NB4 (cell line): Measurements from ENCODE around the gene MAN2B1.

ENCODE experiments used
- MYC ChIP-seq: IDR thresholded peaks from 2 replicates; pipeline ENCODE4 v1.6.1; 2011; ENCODE audit warnings: low read depth, low read length
- POLR2A ChIP-seq: IDR thresholded peaks from 2 replicates; pipeline ENCODE4 v1.6.1; 2011; ENCODE audit warnings: mild to moderate bottlenecking; ENCODE audit not compliant: insufficient read length; ENCODE audit errors: extremely low read depth
- TF ChIP-seq, protein P1 (sequence below): IDR thresholded peaks from one replicate; pipeline ENCODE4 v1.5.1; 2012; ENCODE audit warnings: low read depth, low read length

DNA sequence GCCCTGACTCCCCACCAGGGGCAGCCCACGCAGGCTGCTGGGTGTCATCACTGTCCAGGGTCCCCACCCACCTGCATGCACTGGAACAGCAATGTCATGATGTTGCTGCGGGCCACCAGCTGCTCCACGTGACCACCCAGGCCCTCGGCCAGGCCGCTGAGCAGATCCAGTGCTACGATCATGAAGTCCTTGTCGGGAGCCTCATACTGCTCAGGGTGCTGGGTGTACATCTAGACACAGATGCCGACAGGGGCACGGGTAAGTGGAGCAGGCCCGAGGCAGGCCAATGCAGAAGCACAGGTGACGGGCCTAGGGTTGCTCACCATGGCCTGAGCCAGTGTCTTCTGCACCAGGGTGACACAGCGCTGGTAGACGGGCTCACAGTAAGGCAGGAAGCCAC is 38.6 kb upstream of the MAN2B1 start:
- TF ChIP-seq, protein P1, sequence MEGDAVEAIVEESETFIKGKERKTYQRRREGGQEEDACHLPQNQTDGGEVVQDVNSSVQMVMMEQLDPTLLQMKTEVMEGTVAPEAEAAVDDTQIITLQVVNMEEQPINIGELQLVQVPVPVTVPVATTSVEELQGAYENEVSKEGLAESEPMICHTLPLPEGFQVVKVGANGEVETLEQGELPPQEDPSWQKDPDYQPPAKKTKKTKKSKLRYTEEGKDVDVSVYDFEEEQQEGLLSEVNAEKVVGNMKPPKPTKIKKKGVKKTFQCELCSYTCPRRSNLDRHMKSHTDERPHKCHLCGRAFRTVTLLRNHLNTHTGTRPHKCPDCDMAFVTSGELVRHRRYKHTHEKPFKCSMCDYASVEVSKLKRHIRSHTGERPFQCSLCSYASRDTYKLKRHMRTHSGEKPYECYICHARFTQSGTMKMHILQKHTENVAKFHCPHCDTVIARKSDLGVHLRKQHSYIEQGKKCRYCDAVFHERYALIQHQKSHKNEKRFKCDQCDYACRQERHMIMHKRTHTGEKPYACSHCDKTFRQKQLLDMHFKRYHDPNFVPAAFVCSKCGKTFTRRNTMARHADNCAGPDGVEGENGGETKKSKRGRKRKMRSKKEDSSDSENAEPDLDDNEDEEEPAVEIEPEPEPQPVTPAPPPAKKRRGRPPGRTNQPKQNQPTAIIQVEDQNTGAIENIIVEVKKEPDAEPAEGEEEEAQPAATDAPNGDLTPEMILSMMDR: no peak
- TF ChIP-seq POLR2A (no peak), MYC (no peak)
